DMS153 treated with DMSO at 0.1 percent for 48 hours (cell line): Measurements from ENCODE around the gene MMP13.
"Not testable (repeated sequence)": the region's sequence is repeated elsewhere in the genome, so short reads cannot be mapped to it uniquely, and the experiment has no call there.

Source experiments
- DNase-seq: peaks from one replicate; lab custom pipeline; 2025; ENCODE audit not compliant: unreplicated experiment; lab: John Stamatoyannopoulos, UW

The MMP13 gene

GRCh38 chr11:102936864-102937509, 18.5 kb downstream of the MMP13 start:
- DNase-seq: no peak

- no peak for DNase-seq
Measured at GRCh38 chr11:102935514-102935913, 20.0 kb downstream of the MMP13 start.

- no peak for DNase-seq
Measured at GRCh38 chr11:102934735-102935134, 20.8 kb downstream of the MMP13 start.

- DNase-seq: no peak
Measured at GRCh38 chr11:102933627-102934026, 21.9 kb downstream of the MMP13 start.

GRCh38 chr11:102932678-102933077, 22.9 kb downstream of the MMP13 start:
- no peak for DNase-seq

GRCh38 chr11:102930451-102930850, 25.1 kb downstream of the MMP13 start:
- no peak for DNase-seq

- DNase-seq: no peak
Measured at GRCh38 chr11:102929972-102930371, 25.6 kb downstream of the MMP13 start.

- no peak for DNase-seq
Measured at GRCh38 chr11:102929166-102929565, 26.4 kb downstream of the MMP13 start.

GRCh38 chr11:102928247-102928646, 27.3 kb downstream of the MMP13 start:
- no peak for DNase-seq

- no peak for DNase-seq
Measured at GRCh38 chr11:102927624-102927990, 27.9 kb downstream of the MMP13 start.

GRCh38 chr11:102926961-102927623, 28.4 kb downstream of the MMP13 start:
- no peak for DNase-seq

- no peak for DNase-seq
Measured at GRCh38 chr11:102926517-102926916, 29.0 kb downstream of the MMP13 start.

- DNase-seq: no peak
Measured at GRCh38 chr11:102925988-102926387, 29.5 kb downstream of the MMP13 start.

- DNase-seq: no peak
Measured at GRCh38 chr11:102924851-102925380, 30.6 kb downstream of the MMP13 start.

- DNase-seq: no peak
Measured at GRCh38 chr11:102921587-102922220, 33.8 kb downstream of the MMP13 start.

- DNase-seq: no peak
Measured at GRCh38 chr11:102920118-102920684, 35.3 kb downstream of the MMP13 start.

GRCh38 chr11:102915044-102915375, 40.5 kb downstream of the MMP13 start:
- DNase-seq: no peak

- no peak for DNase-seq
Measured at GRCh38 chr11:102914238-102915043, 41.1 kb downstream of the MMP13 start.

- DNase-seq: no peak
Measured at GRCh38 chr11:102912482-102912830, 43.1 kb downstream of the MMP13 start.

GRCh38 chr11:102911758-102912481, 43.6 kb downstream of the MMP13 start:
- no peak for DNase-seq

- DNase-seq: not testable (repeated sequence)
Measured at GRCh38 chr11:102905848-102906247, 49.7 kb downstream of the MMP13 start.
